CD8-positive, alpha-beta memory T cell (primary cell): ENCODE results near the gene UQCC2. TPM values are rescaled to one million over a fixed set of nuclear protein-coding genes. Genes with fewer than 3 reads are reported as not detected.

Source experiments
- CTCF ChIA-PET: fragments of 350-600 bp; sonication (Branson Sonifier 250); formaldehyde crosslinking; loops from one replicate; lab custom pipeline; 2021; ENCODE audit warnings: antibody characterized with exemption; lab: Charles Lee
- POLR2A ChIA-PET: fragments of 350-600 bp; sonication (Branson Sonifier 250); formaldehyde crosslinking; loops from one replicate; lab custom pipeline; 2021; ENCODE audit warnings: antibody characterized with exemption; lab: Charles Lee
- DNase-seq, 5 donors: peaks; one replicate each; pipeline versions ENCODE4 v3.0.0 to v3.0.0-alpha.2; 2020 to 2022; ENCODE audit warnings: mixed read lengths in 1 of 5
- H3K27ac ChIP-seq: one replicate; pipeline ENCODE4 v1.7.0; 2013; ENCODE audit warnings: low read depth, mild to moderate bottlenecking, low read length, moderate library complexity
- H3K27me3 ChIP-seq: 2 replicates; pipeline ENCODE4 v1.7.0; 2013; ENCODE audit warnings: low read length, mild to moderate bottlenecking; ENCODE audit not compliant: insufficient read depth, poor library complexity, severe bottlenecking
- H3K36me3 ChIP-seq: 2 replicates; pipeline ENCODE4 v1.7.0; 2013; ENCODE audit warnings: mild to moderate bottlenecking, low read length, moderate library complexity; ENCODE audit not compliant: insufficient read depth
- H3K4me1 ChIP-seq: 2 replicates; pipeline ENCODE4 v1.7.0; 2013; ENCODE audit warnings: mild to moderate bottlenecking, low read length, moderate library complexity; ENCODE audit not compliant: insufficient read depth
- H3K4me3 ChIP-seq: 2 replicates; pipeline ENCODE4 v1.7.0; 2013; ENCODE audit warnings: mild to moderate bottlenecking, low read length
- H3K9me3 ChIP-seq: 2 replicates; pipeline ENCODE4 v1.7.0; 2013; ENCODE audit warnings: mild to moderate bottlenecking, low read length
- H3K27ac Mint-ChIP-seq, 8 donors: one replicate each; pipeline ENCODE4 v1.8.0; 2020 to 2021; ENCODE audit warnings: mixed read lengths in 8 of 8, mild to moderate bottlenecking in 6 of 8, inconsistent platforms in 3 of 8, moderate library complexity in 3 of 8
- H3K27me3 Mint-ChIP-seq, 2 donors: one replicate each; pipeline ENCODE4 v1.8.0; 2020 to 2021; ENCODE audit warnings: mixed read lengths in 2 of 2, mild to moderate bottlenecking in 1 of 2, moderate library complexity in 1 of 2
- H3K36me3 Mint-ChIP-seq, 3 donors: one replicate each; pipeline ENCODE4 v1.8.0; 2020 to 2021; ENCODE audit warnings: mixed read lengths in 3 of 3, inconsistent platforms in 1 of 3, mild to moderate bottlenecking in 1 of 3
- H3K4me1 Mint-ChIP-seq, 3 donors: one replicate each; pipeline ENCODE4 v1.8.0; 2020 to 2021; ENCODE audit warnings: mixed read lengths in 3 of 3, inconsistent platforms in 1 of 3, mild to moderate bottlenecking in 1 of 3
- H3K4me3 Mint-ChIP-seq, 7 donors: one replicate each; pipeline ENCODE4 v1.8.0; 2020 to 2021; ENCODE audit warnings: mixed read lengths in 7 of 7, mild to moderate bottlenecking in 6 of 7, moderate library complexity in 4 of 7, inconsistent platforms in 2 of 7
- H3K9me3 Mint-ChIP-seq, 5 donors: one replicate each; pipeline ENCODE4 v1.8.0; 2020 to 2022; ENCODE audit warnings: mixed read lengths in 5 of 5, mild to moderate bottlenecking in 3 of 5, moderate library complexity in 2 of 5, inconsistent platforms in 1 of 5
- polyA plus RNA-seq: library from polyadenylated mRNA; unstranded; fragments of 300-500 nt; fragmentation: Illumina TruSeq; gene quantifications from one replicate; pipeline ENCODE4 v1.2.3, GENCODE V29; 2021
- total RNA-seq, 2 experiments: library from RNA; stranded (reverse); gene quantifications; one replicate each; pipeline ENCODE4 v1.2.3, GENCODE V29; 2021

The UQCC2 gene
- total and polyA plus RNA-seq, 3 experiments from 2014 or later = 46.7 to 157 (median 150) TPM

GRCh38 chr6:33672808-33673207 is 38.7 kb downstream of the UQCC2 start:
- no peaks in the 10 kb centered on the region for H3K27me3 Mint-ChIP-seq
- H3K27ac ChIP-seq = no peak overlapping the region
- peaks cover 9 to 90% (median 16%) of the 10 kb centered on the region in 3 donors for H3K36me3 Mint-ChIP-seq
- H3K27ac Mint-ChIP-seq = peak overlapping the region in 1 of 8 donors; percentile 54
- H3K4me3 Mint-ChIP-seq = no peak overlapping the region
- peaks cover 53% of the 10 kb centered on the region for H3K36me3 ChIP-seq
- peaks cover 15% of the 10 kb centered on the region for H3K4me1 ChIP-seq
- no peaks in the 10 kb centered on the region for H3K9me3 Mint-ChIP-seq
- DNase-seq = no peak
- H3K9me3 ChIP-seq = no peaks in the 10 kb centered on the region
- ChIA-PET CTCF (interaction anchor here (1.0 kb wide), 1 partner anchor 71 kb away, joined by 3 read pairs; no protein-coding TSS in a partner anchor), POLR2A (no interaction called here)
- no peak overlapping the region for H3K4me3 ChIP-seq
- no peaks in the 10 kb centered on the region for H3K27me3 ChIP-seq
- H3K4me1 Mint-ChIP-seq = peaks cover 2 to 16% (median 8%) of the 10 kb centered on the region in 3 donors

- Mint-ChIP-seq H3K27me3 (no peaks in the 10 kb centered on the region), H3K9me3 (no peaks in the 10 kb centered on the region), H3K4me3 (no peak overlapping the region), H3K27ac (peak overlapping the region in 3 of 8 donors; percentile 36 to 85 (median 38)), H3K4me1 (peaks cover 2 to 13% (median 8%) of the 10 kb centered on the region in 3 donors), H3K36me3 (peaks cover 5 to 89% (median 14%) of the 10 kb centered on the region in 3 donors)
- Histone ChIP-seq H3K27ac (no peak overlapping the region), H3K4me1 (peaks cover 15% of the 10 kb centered on the region), H3K4me3 (no peak overlapping the region), H3K9me3 (no peaks in the 10 kb centered on the region), H3K27me3 (no peaks in the 10 kb centered on the region), H3K36me3 (peaks cover 59% of the 10 kb centered on the region)
- ChIA-PET POLR2A (no interaction called here), CTCF (no interaction called here)
- DNase-seq = no peak
These were observed 39.8 kb downstream of the UQCC2 start for GRCh38 chr6:33671744-33672072.

- H3K9me3 ChIP-seq = no peaks in the 10 kb centered on the region
- no peak overlapping the region for H3K4me3 ChIP-seq
- Mint-ChIP-seq H3K9me3 (no peaks in the 10 kb centered on the region), H3K4me1 (peaks cover 2 to 13% (median 8%) of the 10 kb centered on the region in 3 donors), H3K27me3 (no peaks in the 10 kb centered on the region), H3K36me3 (peaks cover 5 to 89% (median 19%) of the 10 kb centered on the region in 3 donors), H3K4me3 (no peak overlapping the region), H3K27ac (no peak overlapping the region)
- CTCF ChIA-PET = interaction anchor here (1.0 kb wide), 1 partner anchor 40 kb away, joined by 4 read pairs; the partner anchor contains the start of gene UQCC2
- peaks cover 15% of the 10 kb centered on the region for H3K4me1 ChIP-seq
- no peaks in the 10 kb centered on the region for H3K27me3 ChIP-seq
- POLR2A ChIA-PET = no interaction called here
- peaks cover 55% of the 10 kb centered on the region for H3K36me3 ChIP-seq
- no peak overlapping the region for H3K27ac ChIP-seq
- no peak for DNase-seq
These were observed 40.3 kb downstream of the UQCC2 start for GRCh38 chr6:33670971-33671743.

- H3K36me3 Mint-ChIP-seq = peaks cover 5 to 87% (median 19%) of the 10 kb centered on the region in 3 donors
- POLR2A ChIA-PET = no interaction called here
- H3K4me3 Mint-ChIP-seq = peak overlapping the region in 1 of 7 donors; percentile 38
- peak overlapping the region in 1 of 8 donors; percentile 9 for H3K27ac Mint-ChIP-seq
- peaks cover 15% of the 10 kb centered on the region for H3K4me1 ChIP-seq
- no peaks in the 10 kb centered on the region for H3K27me3 ChIP-seq
- CTCF ChIA-PET = interaction anchor here (0.7 to 1.0 kb wide), 2 partner anchors 41 to 247 kb away, joined by 3 to 4 read pairs; partner anchors contain the start of gene UQCC2
- no peaks in the 10 kb centered on the region for H3K27me3 Mint-ChIP-seq
- no peak for DNase-seq
- H3K4me1 Mint-ChIP-seq = peaks cover 2 to 13% (median 8%) of the 10 kb centered on the region in 3 donors
- H3K9me3 Mint-ChIP-seq = no peaks in the 10 kb centered on the region
- no peak overlapping the region for H3K4me3 ChIP-seq
- H3K9me3 ChIP-seq = no peaks in the 10 kb centered on the region
- H3K27ac ChIP-seq = no peak overlapping the region
- H3K36me3 ChIP-seq = peaks cover 49% of the 10 kb centered on the region
These were observed 41.3 kb downstream of the UQCC2 start for GRCh38 chr6:33670086-33670660.

- H3K27me3 Mint-ChIP-seq = no peaks in the 10 kb centered on the region
- DNase-seq = peak in 2 of 5 donors; percentile 16 to 21
These were observed 42.6 kb downstream of the UQCC2 start for GRCh38 chr6:33668914-33669313.

GRCh38 chr6:33668328-33668727 is 43.2 kb downstream of the UQCC2 start:
- peak overlapping the region in 7 of 8 donors; percentile 33 to 81 (median 54) for H3K27ac Mint-ChIP-seq

More at GRCh38 chr6:33668914-33669313, 42.6 kb downstream of the UQCC2 start:
- ChIA-PET POLR2A (no interaction called here), CTCF (interaction anchor here (0.6 to 1.7 kb wide), 2 partner anchors 16 to 32 kb away, joined by 3 to 5 read pairs; no protein-coding TSS in a partner anchor)
- no peak overlapping the region for H3K27ac ChIP-seq
- Mint-ChIP-seq H3K36me3 (peaks cover 5 to 90% (median 15%) of the 10 kb centered on the region in 3 donors), H3K27ac (peak overlapping the region in 5 of 8 donors; percentile 19 to 80 (median 66)), H3K4me3 (no peak overlapping the region), H3K4me1 (peaks cover 2 to 13% (median 8%) of the 10 kb centered on the region in 3 donors), H3K9me3 (no peaks in the 10 kb centered on the region)
- peaks cover 15% of the 10 kb centered on the region for H3K4me1 ChIP-seq
- H3K9me3 ChIP-seq = no peaks in the 10 kb centered on the region
- H3K27me3 ChIP-seq = no peaks in the 10 kb centered on the region
- peaks cover 44% of the 10 kb centered on the region for H3K36me3 ChIP-seq
- H3K4me3 ChIP-seq = no peak overlapping the region

GRCh38 chr6:33667776-33668175 is 43.7 kb downstream of the UQCC2 start:
- H3K27ac Mint-ChIP-seq = peak overlapping the region in 2 of 8 donors; percentile 47 to 81
- no peaks in the 10 kb centered on the region for H3K27me3 ChIP-seq
- no peak overlapping the region for H3K4me3 ChIP-seq
- peaks cover 5 to 90% (median 17%) of the 10 kb centered on the region in 3 donors for H3K36me3 Mint-ChIP-seq
- H3K27me3 Mint-ChIP-seq = no peaks in the 10 kb centered on the region
- DNase-seq = no peak
- POLR2A ChIA-PET = interaction anchor here (0.6 kb wide), 1 partner anchor 343 kb away, joined by 11 read pairs; no protein-coding TSS in a partner anchor
- H3K36me3 ChIP-seq = peaks cover 36% of the 10 kb centered on the region
- H3K9me3 ChIP-seq = no peaks in the 10 kb centered on the region
- no peak overlapping the region for H3K27ac ChIP-seq
- peaks cover 15% of the 10 kb centered on the region for H3K4me1 ChIP-seq
- no peaks in the 10 kb centered on the region for H3K9me3 Mint-ChIP-seq
- peaks cover 2 to 13% (median 8%) of the 10 kb centered on the region in 3 donors for H3K4me1 Mint-ChIP-seq
- no peak overlapping the region for H3K4me3 Mint-ChIP-seq
- CTCF ChIA-PET = interaction anchor here (1.7 kb wide), 1 partner anchor 33 kb away, joined by 5 read pairs; no protein-coding TSS in a partner anchor

More at GRCh38 chr6:33668328-33668727, 43.2 kb downstream of the UQCC2 start:
- no peaks in the 10 kb centered on the region for H3K27me3 Mint-ChIP-seq
- no peak overlapping the region for H3K4me3 Mint-ChIP-seq
- no peaks in the 10 kb centered on the region for H3K27me3 ChIP-seq
- no peak for DNase-seq
- H3K36me3 Mint-ChIP-seq = peaks cover 5 to 91% (median 17%) of the 10 kb centered on the region in 3 donors
- POLR2A ChIA-PET = no interaction called here
- peaks cover 15% of the 10 kb centered on the region for H3K4me1 ChIP-seq
- no peak overlapping the region for H3K4me3 ChIP-seq
- H3K4me1 Mint-ChIP-seq = peaks cover 2 to 13% (median 8%) of the 10 kb centered on the region in 3 donors
- no peaks in the 10 kb centered on the region for H3K9me3 ChIP-seq
- no peak overlapping the region for H3K27ac ChIP-seq
- no peaks in the 10 kb centered on the region for H3K9me3 Mint-ChIP-seq
- CTCF ChIA-PET = interaction anchor here (1.7 kb wide), 1 partner anchor 33 kb away, joined by 5 read pairs; no protein-coding TSS in a partner anchor
- H3K36me3 ChIP-seq = peaks cover 42% of the 10 kb centered on the region
